Measurements from ENCODE around the gene ZNF75A. TPM values are rescaled to one million over a fixed set of nuclear protein-coding genes. Genes with fewer than 3 reads are reported as not detected.
A peak's percentile ranks its signal among the peaks of the same experiment; 100 is the strongest.

Gene ZNF75A
- total and polyA plus RNA-seq, 9 of the 15 experiments (the other 6 are each of a cell fraction or from before 2014, with no cell fraction given), result 7.2 to 24.5 (median 17.1) TPM

GRCh38 chr16:3283543-3284447, 21.5 kb upstream of the ZNF75A start (continued):
- TF ChIP-seq USF1 (CRISPR knock-in tag; IDR thresholded peaks at IDR 0.05) (no peak), ZBED1 (IDR thresholded peaks at IDR 0.05) (no peak), RBM22 (IDR thresholded peaks at IDR 0.05; ENCODE audit: low read depth, low read length, poor library complexity, severe bottlenecking) (no peak), RHOXF2B (CRISPR knock-in tag; conservative IDR thresholded peaks at IDR 0.05) (no peak), FIP1L1 (IDR thresholded peaks at IDR 0.05; ENCODE audit: low read depth, low read length, poor library complexity, severe bottlenecking) (no peak), NR2C2 (CRISPR knock-in tag; IDR thresholded peaks at IDR 0.05) (no peak), NR2C2 (tag; IDR thresholded peaks at IDR 0.05) (peak; percentile 94), TAF7 (tag; IDR thresholded peaks at IDR 0.05) (no peak), JUND (IDR thresholded peaks at IDR 0.05; ENCODE audit: borderline replicate concordance, low read depth, low read length) (0 out of 2 replicates have a peak, but pooled peaks have one; percentile 0), JUND (tag; IDR thresholded peaks at IDR 0.05; ENCODE audit: borderline replicate concordance, low read depth, low read length) (no peak), ZNF444 (CRISPR knock-in tag; IDR thresholded peaks at IDR 0.05) (0 out of 2 replicates have a peak, but pooled peaks have one; percentile 22), KLF6 (CRISPR knock-in tag; IDR thresholded peaks at IDR 0.05; ENCODE audit: borderline replicate concordance) (no peak), ZNF655 (CRISPR knock-in tag; IDR thresholded peaks at IDR 0.05) (no peak), PHTF2 (CRISPR knock-in tag; IDR thresholded peaks at IDR 0.05) (no peak), E2F5 (CRISPR knock-in tag; IDR thresholded peaks at IDR 0.05) (no peak), E2F1 (CRISPR knock-in tag; IDR thresholded peaks at IDR 0.05) (no peak), GABPA (tag; conservative IDR thresholded peaks at IDR 0.05; ENCODE audit: low read depth) (peak; percentile 87), ZNF311 (CRISPR knock-in tag; IDR thresholded peaks at IDR 0.05) (no peak), ZNF449 (CRISPR knock-in tag; IDR thresholded peaks at IDR 0.05) (0 out of 2 replicates have a peak, but pooled peaks have one; percentile 30), SMC3 (conservative IDR thresholded peaks at IDR 0.05; ENCODE audit: insufficient read depth, low read depth, low read length) (no peak), ERF (CRISPR knock-in tag; IDR thresholded peaks at IDR 0.05) (peak; percentile 73; the same call in 1 of the 2 replicates), ZNF239 (CRISPR knock-in tag; IDR thresholded peaks at IDR 0.05) (peak; percentile 19; the same call in 1 of the 2 replicates), ASH1L (IDR thresholded peaks at IDR 0.05; ENCODE audit: borderline replicate concordance, low read depth, partially characterized antibody) (no peak)
